Activated B cell treated with CpG ODN at 0.5 μM for 24 hours (primary cell): ENCODE measurements around the gene CDH1. TPM values are rescaled to one million over a fixed set of nuclear protein-coding genes. Genes with fewer than 3 reads are reported as not detected.

Experiments used
- ATAC-seq: fragments of 200-7000 bp; cut with Tn5 transposase; one replicate; pipeline ENCODE4 v1.10.0; 2021; ENCODE audit warnings: low read depth, mild to moderate bottlenecking, moderate library complexity
- CTCF ChIA-PET: fragments of 350-600 bp; sonication (Branson Sonifier 250); formaldehyde crosslinking; loops from one replicate; lab custom pipeline; 2021; ENCODE audit warnings: antibody characterized with exemption; lab: Charles Lee
- POLR2A ChIA-PET: fragments of 350-600 bp; sonication (Branson Sonifier 250); formaldehyde crosslinking; loops from one replicate; lab custom pipeline; 2021; ENCODE audit warnings: antibody characterized with exemption; lab: Charles Lee
- DNase-seq: peaks from one replicate; pipeline ENCODE4 v3.0.0; 2022
- H3K27ac Mint-ChIP-seq: one replicate; pipeline ENCODE4 v1.8.0; 2020; ENCODE audit warnings: mixed read lengths
- H3K27me3 Mint-ChIP-seq: one replicate; pipeline ENCODE4 v1.8.0; 2021; ENCODE audit warnings: mixed read lengths
- H3K36me3 Mint-ChIP-seq: one replicate; pipeline ENCODE4 v1.8.0; 2021; ENCODE audit warnings: low read depth, mixed read lengths
- H3K4me1 Mint-ChIP-seq: one replicate; pipeline ENCODE4 v1.8.0; 2021; ENCODE audit warnings: mixed read lengths
- H3K4me3 Mint-ChIP-seq: one replicate; pipeline ENCODE4 v1.8.0; 2020; ENCODE audit warnings: mild to moderate bottlenecking, mixed read lengths
- H3K9me3 Mint-ChIP-seq: one replicate; pipeline ENCODE4 v1.8.0; 2020; ENCODE audit warnings: mixed read lengths
- CTCF ChIP-seq: fragments of 200-600 bp; IDR thresholded peaks from one replicate; pipeline ENCODE4 v1.8.0; 2022; ENCODE audit warnings: antibody characterized with exemption, mild to moderate bottlenecking
- intact Hi-C: fragments of 100-400 bp; cut with micrococcal nuclease; formaldehyde crosslinking; loops from one replicate; pipeline ENCODE4 v1.15.1; 2024
- total RNA-seq: library from RNA; stranded (reverse); gene quantifications from 2 replicates; pipeline ENCODE4 v1.2.3, GENCODE V29; 2022

Gene CDH1
- total RNA-seq, 1 donor from 2014 or later, result 8.2 TPM

- ChIA-PET POLR2A (no interaction called here), CTCF (no interaction called here)
- DNase-seq, result no peak
- H3K4me1 Mint-ChIP-seq, result no peaks in the 10 kb centered on the region
- no peak for ATAC-seq
- TF ChIP-seq CTCF, result no peak
- intact Hi-C loops, result no loop called here
- H3K27me3 Mint-ChIP-seq, result no peaks in the 10 kb centered on the region
- H3K4me3 Mint-ChIP-seq, result no peak overlapping the region
- H3K36me3 Mint-ChIP-seq, result peaks cover 78% of the 10 kb centered on the region
- H3K9me3 Mint-ChIP-seq, result no peaks in the 10 kb centered on the region
- no peak overlapping the region for H3K27ac Mint-ChIP-seq
These were observed 136.8 kb downstream of the CDH1 start for GRCh38 chr16:68873635-68874471.

DNA sequence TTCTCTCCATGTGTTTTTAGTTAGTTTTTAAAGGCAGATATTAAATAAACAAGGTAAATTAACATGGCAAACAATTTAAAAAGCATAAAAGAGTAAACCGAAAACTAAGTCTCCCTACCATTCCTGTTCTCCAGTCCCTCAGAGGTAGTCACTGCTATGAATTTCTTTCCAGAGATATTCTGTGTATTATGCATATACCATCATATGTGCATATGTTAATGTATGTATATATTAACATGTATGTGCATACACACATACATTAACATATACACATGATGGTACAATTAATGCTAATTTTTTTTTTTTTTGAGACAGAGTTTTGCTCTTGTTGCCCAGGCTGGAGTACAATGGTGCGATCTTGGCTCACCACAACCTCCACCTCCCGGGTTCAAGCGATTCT is 138.8 kb downstream of the CDH1 start:
- ChIA-PET CTCF (no interaction called here), POLR2A (no interaction called here)
- H3K36me3 Mint-ChIP-seq, result peaks cover 66% of the 10 kb centered on the region
- no peak for DNase-seq
- H3K27ac Mint-ChIP-seq, result no peak overlapping the region
- no peak overlapping the region for H3K4me3 Mint-ChIP-seq
- no peak for ATAC-seq
- no peaks in the 10 kb centered on the region for H3K4me1 Mint-ChIP-seq
- H3K27me3 Mint-ChIP-seq, result no peaks in the 10 kb centered on the region
- intact Hi-C loops, result no loop called here
- H3K9me3 Mint-ChIP-seq, result no peaks in the 10 kb centered on the region
- no peak for TF ChIP-seq CTCF

DNA sequence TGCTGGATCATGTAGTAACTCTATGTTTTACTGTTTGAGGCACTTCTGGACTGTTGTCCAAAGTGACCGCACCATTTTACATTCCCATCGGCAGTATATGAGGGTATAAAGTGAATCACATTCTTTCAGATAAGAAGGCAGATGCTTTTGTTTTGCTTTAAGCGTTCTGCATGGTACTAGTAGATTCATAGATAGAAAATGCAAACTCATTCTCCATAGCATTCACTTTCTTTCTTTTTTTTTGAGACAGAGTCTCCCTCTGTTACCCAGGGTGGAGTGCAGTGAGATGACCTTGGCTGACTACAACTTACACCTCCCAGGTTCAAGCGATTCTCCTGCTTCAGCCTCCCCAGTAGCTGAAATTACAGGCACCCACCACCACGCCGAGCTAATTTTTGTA is 146.6 kb downstream of the CDH1 start:
- no peaks in the 10 kb centered on the region for H3K4me1 Mint-ChIP-seq
- intact Hi-C loops, result no loop called here
- ChIA-PET CTCF (no interaction called here), POLR2A (no interaction called here)
- H3K36me3 Mint-ChIP-seq, result peaks cover 44% of the 10 kb centered on the region
- H3K4me3 Mint-ChIP-seq, result no peak overlapping the region
- H3K27me3 Mint-ChIP-seq, result no peaks in the 10 kb centered on the region
- DNase-seq, result no peak
- no peak for TF ChIP-seq CTCF
- no peak for ATAC-seq
- no peaks in the 10 kb centered on the region for H3K9me3 Mint-ChIP-seq
- H3K27ac Mint-ChIP-seq, result no peak overlapping the region

GRCh38 chr16:68884401-68884800 is 147.3 kb downstream of the CDH1 start:
- H3K27ac Mint-ChIP-seq, result no peak overlapping the region
- no peak overlapping the region for H3K4me3 Mint-ChIP-seq
- H3K9me3 Mint-ChIP-seq, result no peaks in the 10 kb centered on the region
- no peak for DNase-seq
- ChIA-PET POLR2A (no interaction called here), CTCF (no interaction called here)
- peaks cover 43% of the 10 kb centered on the region for H3K36me3 Mint-ChIP-seq
- no peaks in the 10 kb centered on the region for H3K4me1 Mint-ChIP-seq
- no peaks in the 10 kb centered on the region for H3K27me3 Mint-ChIP-seq
- TF ChIP-seq CTCF, result no peak
- no peak for ATAC-seq
- intact Hi-C loops, result no loop called here

Other genes with a start within 250 kb of the CDH1 start
- gene ZFP90, start 198.0 kb upstream of the CDH1 start, total RNA-seq, result 18.8 and 25.1 TPM in 2 replicates
- gene CDH3, start 92.0 kb upstream of the CDH1 start, total RNA-seq, result not detected in 2 replicates
- 32.1 and 39.4 TPM in 2 replicates for gene TANGO6, start 106.2 kb downstream of the CDH1 start, total RNA-seq